A673 (cell line): Measurements from ENCODE around the gene MAGEA1. TPM values are rescaled to one million over a fixed set of nuclear protein-coding genes. Genes with fewer than 3 reads are reported as not detected.

Experiments
- BruUV-seq: library from RNA; stranded (reverse); fragments of 400-500 nt; replicated peaks from 2 replicates; lab custom pipeline; 2021; lab: Mats Ljungman, UMichigan
- CTCF ChIA-PET: fragments of 300-600 bp; sonication (Branson Sonifier 250); formaldehyde crosslinking; loops from one replicate; lab custom pipeline; 2022; ENCODE audit warnings: antibody characterized with exemption; lab: Charles Lee
- POLR2A ChIA-PET: fragments of 300-600 bp; sonication (Branson Sonifier 250); formaldehyde crosslinking; loops from one replicate; lab custom pipeline; 2022; ENCODE audit warnings: antibody characterized with exemption; ENCODE audit not compliant: low non-redundant PET; lab: Charles Lee
- DNase-seq: peaks from one replicate; pipeline ENCODE4 v3.0.0-alpha.2; 2015; ENCODE audit warnings: low spot score
- H3K27ac ChIP-seq: fragments of 200-600 bp; sonication (generic); 2 replicates; pipeline ENCODE4 v1.5.1; 2016; ENCODE audit warnings: mixed run types, low read depth, mild to moderate bottlenecking, mixed read lengths, antibody characterized with exemption, low read length; ENCODE audit not compliant: poor library complexity, severe bottlenecking
- H3K27me3 ChIP-seq: fragments of 200-600 bp; sonication (generic); replicated peaks from 2 replicates; pipeline ENCODE4 v1.6.1; 2017; ENCODE audit warnings: mixed run types, low read depth, mild to moderate bottlenecking, mixed read lengths, antibody characterized with exemption, low read length; ENCODE audit not compliant: insufficient read depth, poor library complexity
- H3K36me3 ChIP-seq: fragments of 200-600 bp; sonication (generic); 2 replicates; pipeline ENCODE4 v1.6.1; 2016; ENCODE audit warnings: mixed run types, mild to moderate bottlenecking, mixed read lengths, antibody characterized with exemption, low read length; ENCODE audit not compliant: insufficient read depth, poor library complexity, severe bottlenecking
- H3K4me1 ChIP-seq: fragments of 200-600 bp; sonication (generic); 2 replicates; pipeline ENCODE4 v1.6.1; 2017; ENCODE audit warnings: mixed run types, mild to moderate bottlenecking, mixed read lengths, antibody characterized with exemption, low read length; ENCODE audit not compliant: insufficient read depth, poor library complexity, severe bottlenecking
- H3K4me3 ChIP-seq: fragments of 200-600 bp; sonication (generic); 2 replicates; pipeline ENCODE4 v1.5.1; 2016; ENCODE audit warnings: low read depth, mixed run types, mild to moderate bottlenecking, mixed read lengths, low read length; ENCODE audit not compliant: poor library complexity, severe bottlenecking
- H3K9me3 ChIP-seq: fragments of 200-600 bp; sonication (generic); 2 replicates; pipeline ENCODE4 v1.6.1; 2016; ENCODE audit warnings: mixed run types, low read depth, mild to moderate bottlenecking, mixed read lengths, antibody characterized with exemption, low read length; ENCODE audit not compliant: poor library complexity, severe bottlenecking
- CTCF ChIP-seq: fragments of 300-800, 200-600 bp; sonication (generic); conservative IDR thresholded peaks from 2 replicates; pipeline ENCODE4 v1.5.1; 2017; ENCODE audit warnings: low read depth, mild to moderate bottlenecking, antibody characterized with exemption, low read length, moderate library complexity, mixed read lengths
- EZH2 ChIP-seq: fragments of 200-600 bp; sonication (generic); IDR thresholded peaks from 2 replicates; pipeline ENCODE4 v1.6.1; 2017; ENCODE audit warnings: borderline replicate concordance, low read depth, mild to moderate bottlenecking, mixed read lengths, antibody characterized with exemption, low read length; ENCODE audit not compliant: poor library complexity, severe bottlenecking
- intact Hi-C: fragments of 100-400 bp; cut with micrococcal nuclease; formaldehyde crosslinking; loops from one replicate; pipeline ENCODE4 v1.10.0; 2022; ENCODE audit not compliant: unreplicated experiment
- total RNA-seq: library from RNA; stranded (reverse); gene quantifications from 2 replicates; pipeline ENCODE4 v1.2.3, GENCODE V29; 2021

Gene MAGEA1
- total RNA-seq, 1 experiment from 2014 or later, result not detected

GRCh38 chrX:153209347-153209746, 30.3 kb downstream of the MAGEA1 start:
- Histone ChIP-seq H3K9me3 (peaks cover 6% of the 10 kb centered on the region), H3K4me3 (no peak overlapping the region), H3K36me3 (no peaks in the 10 kb centered on the region), H3K27ac (no peak overlapping the region), H3K4me1 (no peaks in the 10 kb centered on the region), H3K27me3 (peaks cover 20% of the 10 kb centered on the region)
- DNase-seq, result no peak
- ChIA-PET POLR2A (no interaction called here), CTCF (no interaction called here)
- intact Hi-C loops, result no loop called here
- TF ChIP-seq CTCF (no peak), EZH2 (no peak)
- BruUV-seq, result no TSS peak

- H3K36me3 ChIP-seq, result no peaks in the 10 kb centered on the region
- CTCF ChIA-PET, result no interaction called here
- H3K27ac ChIP-seq, result no peak overlapping the region
- TF ChIP-seq EZH2 (no peak), CTCF (no peak)
- peaks cover 6% of the 10 kb centered on the region for H3K9me3 ChIP-seq
- intact Hi-C loops, result no loop called here
- DNase-seq, result no peak
- no peaks in the 10 kb centered on the region for H3K4me1 ChIP-seq
- POLR2A ChIA-PET, result no interaction called here
- no peaks in the 10 kb centered on the region for H3K27me3 ChIP-seq
- no peak overlapping the region for H3K4me3 ChIP-seq
- BruUV-seq, result no TSS peak
Observed at GRCh38 chrX:153214934-153215333, 35.9 kb downstream of the MAGEA1 start.

- Histone ChIP-seq H3K27me3 (no peaks in the 10 kb centered on the region), H3K4me3 (no peak overlapping the region), H3K9me3 (no peaks in the 10 kb centered on the region), H3K27ac (no peak overlapping the region), H3K36me3 (no peaks in the 10 kb centered on the region), H3K4me1 (no peaks in the 10 kb centered on the region)
- ChIA-PET CTCF (no interaction called here), POLR2A (no interaction called here)
- no peak for DNase-seq
- intact Hi-C loops, result no loop called here
- no TSS peak for BruUV-seq
- TF ChIP-seq CTCF (no peak), EZH2 (no peak)
Observed at GRCh38 chrX:153216926-153217325, 37.8 kb downstream of the MAGEA1 start.
